Measurements from ENCODE around the gene MACROD2.

Gene MACROD2

DNA sequence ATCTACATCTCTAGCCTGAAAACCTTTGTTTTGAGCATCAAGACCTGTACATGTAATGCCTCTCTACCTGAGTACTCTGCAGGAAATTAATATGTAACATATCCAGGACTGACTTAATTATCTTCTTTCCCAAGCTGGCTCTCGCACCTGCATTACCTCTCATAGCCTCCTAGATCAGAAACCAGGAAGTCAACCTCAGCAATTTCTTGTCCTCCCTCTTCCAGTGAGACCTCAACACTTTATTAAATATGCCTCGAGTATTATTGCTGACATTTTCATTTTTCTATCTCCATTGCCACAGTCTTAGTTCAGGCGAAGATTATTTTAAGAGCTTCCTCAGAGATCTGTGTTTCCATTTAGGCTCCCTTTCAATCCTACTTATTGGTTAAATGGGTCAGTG, 69.0 kb downstream of the MACROD2 start:
- no peak for DNase-seq

DNA sequence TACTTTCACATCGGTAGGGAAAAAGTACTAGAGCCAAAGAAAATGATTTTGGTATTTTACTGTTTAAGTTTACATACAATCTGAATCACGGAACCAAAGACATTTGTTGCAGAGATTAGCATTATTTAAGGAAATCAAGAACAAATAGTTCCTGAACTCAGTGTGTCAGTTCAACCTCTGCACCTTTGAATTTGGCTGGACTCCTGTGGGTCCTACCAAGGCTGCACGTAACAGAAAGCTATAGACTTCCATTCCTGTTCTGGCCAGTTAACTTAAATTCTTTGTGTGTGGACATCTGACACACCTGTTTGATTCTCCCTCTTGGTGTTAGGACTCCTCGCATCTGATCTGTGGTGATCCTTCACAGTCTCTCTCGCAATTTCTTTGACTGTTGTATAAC, 69.6 kb downstream of the MACROD2 start:
- DNase-seq = no peak

DNA sequence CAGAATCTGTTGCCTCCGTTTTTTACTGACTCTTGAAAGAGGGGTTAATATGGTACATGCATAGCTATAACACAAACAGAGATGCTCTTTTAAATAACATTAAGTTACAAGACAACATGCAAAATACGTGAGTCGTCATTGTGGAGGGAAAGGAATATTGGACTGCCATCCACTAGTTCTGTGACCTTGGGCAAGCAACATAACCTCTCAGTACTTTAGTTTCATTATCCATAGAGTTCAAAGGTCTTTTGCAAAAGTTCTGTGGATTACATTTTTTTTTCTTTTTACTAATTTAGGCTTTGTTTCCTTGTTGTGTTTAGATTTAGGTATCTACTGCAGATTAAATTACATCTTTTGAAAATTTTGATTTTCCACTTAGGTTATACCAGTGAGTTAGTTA, 70.5 kb downstream of the MACROD2 start:
- no peak for DNase-seq

DNA sequence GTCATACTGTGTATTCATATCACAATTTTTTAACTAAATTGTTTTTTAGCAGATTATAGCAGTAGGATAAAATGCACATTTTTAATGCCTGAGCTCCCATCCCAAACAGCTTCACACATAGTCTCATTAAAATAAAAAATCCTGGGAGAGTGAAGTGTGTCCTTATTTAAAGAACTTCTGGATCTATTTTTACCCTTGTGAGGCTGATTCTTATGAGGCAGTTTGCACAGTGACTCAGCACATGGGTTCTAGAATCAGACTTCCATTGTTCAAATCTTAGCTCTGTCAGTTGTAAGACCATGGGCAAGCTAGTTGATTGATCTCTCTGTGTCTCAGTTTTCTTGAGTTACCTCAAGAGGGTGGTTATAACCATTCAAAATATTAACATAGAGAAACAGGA, 72.3 kb downstream of the MACROD2 start:
- DNase-seq = no peak

DNA sequence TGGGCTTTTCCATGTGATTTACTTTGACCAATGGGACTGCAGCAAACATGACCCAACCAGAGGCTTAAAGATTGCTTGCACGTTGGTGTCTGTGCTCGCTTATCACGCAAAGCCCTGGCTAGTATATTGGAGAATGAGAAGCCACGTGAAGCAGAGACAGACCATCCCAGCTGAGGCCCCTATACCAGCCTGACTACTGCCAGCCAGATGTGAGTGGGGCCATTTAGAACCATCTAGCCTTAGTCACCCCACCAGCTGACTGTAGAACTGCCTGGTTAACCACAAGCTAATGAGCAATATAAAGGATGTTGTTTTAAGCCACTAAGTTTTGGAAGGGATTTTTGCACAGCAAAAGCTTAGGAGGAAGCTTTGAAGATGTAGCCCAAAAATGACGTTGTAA, 74.5 kb downstream of the MACROD2 start:
- no peak for DNase-seq

DNA sequence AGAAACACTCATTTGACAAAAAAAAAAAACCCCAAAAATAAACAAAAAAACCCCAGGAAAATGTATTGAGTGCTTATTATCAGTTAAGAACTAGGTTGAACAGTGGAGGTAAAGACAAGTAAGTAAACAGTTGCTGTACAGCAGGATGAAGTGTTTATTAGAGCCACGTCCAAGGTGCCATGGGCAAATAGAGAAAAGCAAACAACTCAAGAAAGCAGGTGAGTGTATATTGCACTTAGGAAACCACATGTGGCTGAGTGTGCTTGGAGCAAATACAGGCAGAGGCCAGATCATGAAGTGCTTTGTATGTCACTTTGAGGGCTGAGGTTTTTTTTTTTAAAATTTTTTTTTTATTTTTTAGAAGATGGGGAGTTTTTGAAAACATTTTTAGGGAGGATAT, 98.3 kb downstream of the MACROD2 start:
- no peak for DNase-seq

DNA sequence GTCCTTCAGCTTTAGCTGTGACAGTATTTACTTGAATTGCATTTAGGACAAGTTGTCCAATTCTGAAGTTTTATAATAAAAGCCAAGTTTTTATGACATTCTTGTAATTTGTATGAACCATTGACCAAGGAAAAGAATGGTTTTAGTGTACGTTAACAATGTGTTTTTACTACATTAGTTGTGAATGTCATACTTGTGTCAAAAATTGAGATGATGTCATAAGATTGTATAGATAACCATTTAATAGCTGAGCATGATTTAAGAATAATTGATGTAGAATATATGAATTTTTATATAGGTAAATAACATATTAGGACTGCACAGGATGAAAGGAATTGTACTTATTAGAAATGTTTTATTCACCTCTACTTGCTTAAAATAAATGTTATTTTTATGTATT, 102.9 kb downstream of the MACROD2 start:
- no peak for DNase-seq

DNA sequence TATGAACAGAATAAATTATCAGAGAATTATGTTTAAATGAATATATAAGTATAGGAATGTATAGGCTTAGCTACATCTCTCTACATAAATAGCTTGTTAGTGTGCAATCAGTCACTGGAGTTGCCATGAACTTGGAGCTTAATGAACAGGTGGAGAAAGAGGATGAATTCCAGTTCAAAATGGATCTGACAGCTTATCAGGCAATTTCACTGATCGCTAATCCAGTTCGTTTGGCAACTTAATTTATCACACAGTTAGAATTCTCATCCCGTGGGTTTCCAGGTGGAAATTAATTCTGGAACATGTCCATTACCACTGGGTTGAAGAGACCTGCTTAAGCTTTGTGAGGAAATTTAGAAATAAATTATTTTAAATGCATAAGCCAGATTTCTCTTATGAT, 118.1 kb downstream of the MACROD2 start:
- no peak for DNase-seq

DNA sequence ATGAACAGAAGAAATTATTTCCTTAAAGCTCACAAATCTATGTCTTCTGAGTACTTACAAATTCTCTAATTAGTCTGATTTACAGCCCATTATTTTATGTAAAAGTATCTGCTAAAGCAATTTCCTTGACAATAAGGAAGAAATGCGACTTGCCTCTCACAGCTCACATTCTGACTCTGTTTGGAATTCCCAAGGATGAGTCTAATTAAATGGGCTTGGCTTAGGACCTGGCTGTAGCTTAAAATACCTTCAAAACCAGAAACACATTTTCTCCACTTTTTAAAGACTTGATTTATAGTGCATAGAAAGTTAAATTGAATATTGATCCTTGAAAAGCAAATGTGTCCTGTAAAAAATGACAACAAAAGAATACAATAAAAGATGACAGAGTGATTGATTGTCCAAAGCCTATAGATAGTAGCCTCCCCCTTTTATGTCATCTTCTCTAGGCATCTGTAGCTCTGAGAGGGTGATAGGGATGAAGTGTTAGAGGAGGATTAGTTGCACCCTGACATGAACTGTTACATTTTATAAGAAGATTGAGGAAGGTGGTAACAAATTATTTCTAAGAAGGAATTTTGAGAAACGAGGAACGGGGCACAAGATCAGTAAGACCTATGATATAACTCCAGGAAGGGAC, 118.9 kb downstream of the MACROD2 start:
- no peak for DNase-seq

DNA sequence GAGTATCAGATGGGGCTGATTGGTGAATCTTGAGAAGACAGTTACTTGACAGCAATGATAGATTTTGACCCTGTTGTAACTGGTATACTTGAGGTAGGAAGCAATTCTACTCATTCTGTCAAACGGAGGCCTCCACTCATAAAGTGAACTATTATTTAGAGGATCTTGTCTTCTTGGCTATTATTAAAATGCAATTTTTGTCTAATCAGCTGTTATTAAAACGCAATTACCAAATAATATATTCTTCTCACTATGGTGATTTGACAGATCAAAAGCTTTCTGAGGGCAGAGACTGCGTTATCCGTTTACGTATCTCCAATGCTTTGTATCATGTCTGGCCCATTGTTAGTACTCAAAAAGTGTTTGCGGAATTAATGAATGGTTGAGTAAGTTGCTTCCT, 120.7 kb downstream of the MACROD2 start:
- DNase-seq = no peak

DNA sequence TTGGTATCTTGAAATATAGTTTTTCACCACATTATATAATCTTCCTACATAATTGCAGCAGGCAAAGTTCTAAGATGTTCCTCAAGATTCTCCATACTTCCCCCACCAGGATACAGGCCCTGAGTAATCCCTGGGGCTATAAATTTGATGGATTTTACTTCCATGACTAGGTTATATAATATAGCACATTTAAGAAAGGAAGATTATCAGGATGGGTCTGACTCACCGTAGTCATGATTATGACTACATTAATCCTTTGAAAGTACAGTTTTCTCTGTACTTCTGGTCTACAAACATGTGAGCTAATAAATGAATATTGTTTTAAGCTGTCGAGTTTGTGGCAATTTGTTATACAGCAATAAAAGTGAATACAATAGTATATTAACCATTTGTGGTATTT, 122.5 kb downstream of the MACROD2 start:
- DNase-seq = no peak

DNA sequence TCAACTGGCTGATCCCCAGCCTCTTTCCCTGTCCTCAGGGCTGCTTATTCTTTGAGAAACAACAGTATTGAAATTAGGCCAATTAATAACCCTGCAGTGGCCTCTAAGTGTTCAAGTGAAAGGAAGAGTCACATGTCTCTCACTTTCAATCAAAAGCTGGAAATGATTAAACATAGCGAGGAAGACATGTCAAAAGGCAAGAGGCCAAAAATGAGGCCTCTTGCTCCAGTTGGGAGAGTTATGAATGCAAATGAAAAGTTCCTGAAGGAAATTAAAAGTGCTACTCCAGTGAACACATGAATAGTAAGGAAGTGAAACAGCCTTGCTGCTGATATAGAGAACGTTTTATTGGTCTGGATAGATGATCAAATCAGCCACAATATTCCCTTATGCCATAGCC, 131.5 kb downstream of the MACROD2 start:
- no peak for DNase-seq

DNA sequence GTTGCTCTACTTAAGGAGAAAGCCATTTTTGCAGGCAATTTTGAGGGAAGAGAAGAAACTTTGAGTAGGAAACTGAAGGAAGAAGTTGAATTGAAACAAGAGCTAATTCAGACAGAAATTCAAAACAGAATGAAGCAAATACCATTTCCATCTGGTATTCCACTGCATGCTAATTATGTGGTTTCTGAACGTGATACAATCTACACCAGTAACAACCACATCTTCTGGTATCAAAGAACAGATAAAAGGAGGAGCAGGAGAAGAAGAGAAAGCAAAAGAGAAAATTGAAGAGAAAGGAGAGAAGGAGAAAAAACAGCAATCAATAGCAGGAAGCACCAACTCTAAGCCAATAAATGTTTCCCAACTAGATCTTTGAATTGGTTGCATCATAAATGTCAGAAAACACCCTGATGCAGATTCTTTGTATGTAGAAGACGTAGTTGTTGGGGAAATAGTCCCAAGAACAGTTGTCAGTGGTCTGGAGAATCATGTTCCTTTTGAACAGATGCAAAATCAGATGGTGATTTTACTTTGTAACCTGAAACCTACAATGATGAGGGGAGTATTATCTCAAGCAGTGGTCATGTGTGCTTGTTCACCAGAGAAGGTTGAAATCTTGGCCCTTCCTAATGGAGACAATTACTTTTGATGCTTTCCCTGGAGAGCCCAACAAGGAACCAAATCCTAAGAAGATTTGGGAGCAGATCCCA, 132.4 kb downstream of the MACROD2 start:
- no peak for DNase-seq

DNA sequence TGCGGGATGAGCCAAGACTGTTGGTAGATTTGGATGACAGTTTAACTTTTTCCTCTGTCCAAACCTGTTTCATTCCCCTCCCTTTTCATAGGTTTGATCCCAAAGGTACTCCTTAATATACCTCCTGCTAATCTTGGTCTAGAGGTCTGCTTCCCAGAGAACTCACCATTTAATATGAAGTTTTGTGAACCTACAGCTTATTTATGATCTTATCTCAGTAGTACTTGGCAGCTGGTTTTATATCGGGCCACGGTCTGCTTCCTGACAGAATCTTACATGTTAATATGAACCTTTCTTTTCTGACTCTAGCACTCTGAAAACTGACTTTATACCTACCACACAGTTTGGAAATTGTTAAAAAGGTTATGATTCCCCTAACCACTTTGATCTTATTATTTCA, 138.7 kb downstream of the MACROD2 start:
- DNase-seq = no peak

DNA sequence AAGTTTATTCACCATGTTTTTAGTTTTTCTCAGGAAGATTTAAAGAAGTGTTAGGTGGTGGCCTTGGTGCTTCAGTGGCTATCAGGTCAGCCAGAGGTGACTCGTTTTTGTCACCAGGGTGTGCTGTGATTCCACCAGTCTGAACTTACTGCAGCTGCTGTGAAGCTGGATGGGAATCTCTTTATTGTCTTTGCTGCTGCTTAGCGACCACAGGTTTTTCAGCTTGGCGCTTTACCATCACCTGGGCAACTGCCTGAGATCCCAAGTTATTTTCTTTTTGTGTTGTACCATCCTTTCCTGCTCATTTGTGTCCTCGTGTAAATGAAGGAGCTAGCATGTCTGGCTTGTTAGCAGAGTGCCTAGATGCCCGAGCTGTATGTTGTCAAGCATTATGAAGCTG, 146.9 kb downstream of the MACROD2 start:
- peak; percentile 30 for DNase-seq

DNA sequence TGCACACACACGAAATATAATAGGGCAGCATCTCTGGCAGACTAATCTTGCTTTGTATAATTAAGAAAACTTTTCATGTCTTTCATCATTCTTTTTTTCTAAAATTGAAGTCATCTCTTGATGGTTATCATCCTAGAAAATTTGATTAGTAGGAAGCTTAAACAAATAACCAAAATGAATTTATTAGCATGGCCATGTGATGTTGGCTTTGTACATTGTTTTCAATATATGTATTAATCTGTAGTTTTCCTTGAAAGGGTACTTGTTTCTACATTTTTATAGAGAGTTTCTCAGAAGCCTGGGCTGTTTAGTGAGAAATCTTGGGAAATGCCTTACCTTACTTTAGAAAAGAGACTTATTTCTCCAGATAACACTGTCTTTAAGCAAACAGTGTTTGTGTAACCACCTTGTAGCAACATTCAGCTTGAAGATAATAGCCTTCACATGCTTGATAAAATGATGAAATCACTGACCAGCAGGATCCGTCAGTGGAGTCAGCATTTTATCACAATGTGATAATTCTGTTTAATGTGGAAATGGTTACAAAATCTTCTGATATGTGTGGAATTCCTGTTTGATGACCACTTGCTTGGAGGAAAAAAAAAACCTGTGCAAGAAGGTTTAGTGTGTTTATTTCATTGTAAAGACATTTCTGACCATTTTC, 147.8 kb downstream of the MACROD2 start:
- no peak for DNase-seq

DNA sequence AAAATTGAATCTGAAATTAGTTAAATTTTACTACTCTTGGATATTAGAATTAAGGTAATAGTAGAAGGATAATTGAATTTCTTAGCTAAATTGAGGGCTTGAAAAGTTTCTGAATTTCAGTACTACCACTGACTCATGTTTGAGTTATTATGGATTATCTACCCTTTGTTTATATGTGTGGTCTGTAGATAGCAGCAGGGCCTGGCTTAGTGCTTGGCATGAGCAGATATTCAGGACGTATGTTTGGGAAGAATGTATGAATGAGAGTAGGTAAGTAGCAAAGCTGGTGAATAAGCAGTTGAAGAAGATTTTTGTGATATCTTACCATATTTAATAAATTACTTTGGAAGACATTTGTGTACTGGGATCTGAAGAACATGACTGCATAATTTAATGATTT, 152.7 kb downstream of the MACROD2 start:
- no peak for DNase-seq

DNA sequence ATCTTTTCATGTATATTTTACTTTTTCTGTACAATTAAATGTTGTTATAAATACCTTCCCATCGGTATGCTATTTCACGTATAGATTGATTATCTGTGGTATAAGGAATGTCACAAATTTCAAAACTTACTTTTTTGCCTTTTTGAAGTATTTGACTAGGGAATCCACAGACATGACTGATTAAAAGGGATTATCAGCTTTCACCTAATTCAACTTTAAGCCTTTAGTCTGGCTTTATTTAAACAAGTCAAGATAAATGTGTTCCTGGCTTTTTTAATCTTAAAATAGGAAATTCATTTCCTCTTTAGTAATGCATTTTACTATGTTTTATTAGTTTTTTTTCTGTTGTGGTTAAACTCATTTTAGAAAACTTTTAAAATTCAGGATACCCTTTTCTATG, 160.0 kb downstream of the MACROD2 start:
- no peak for DNase-seq

DNA sequence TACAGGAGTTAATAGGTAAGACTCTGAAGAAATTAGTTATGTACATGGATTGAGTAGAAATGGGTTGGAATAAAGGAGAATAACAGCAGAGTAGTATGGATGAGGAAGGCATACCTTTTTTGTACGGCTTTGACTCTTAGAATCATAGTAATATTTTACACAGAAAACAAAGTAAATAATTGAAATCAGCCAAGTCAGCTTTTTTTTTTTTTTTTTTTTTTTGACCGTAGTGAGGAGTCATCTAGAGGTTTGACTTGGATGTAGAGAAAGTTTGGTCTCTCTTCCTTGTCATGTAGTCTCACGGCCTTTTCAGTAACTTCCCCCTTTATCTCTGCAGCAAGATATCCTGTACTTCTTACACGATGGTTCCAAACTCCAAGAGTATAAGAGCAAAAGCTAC, 183.2 kb downstream of the MACROD2 start:
- DNase-seq = no peak

DNA sequence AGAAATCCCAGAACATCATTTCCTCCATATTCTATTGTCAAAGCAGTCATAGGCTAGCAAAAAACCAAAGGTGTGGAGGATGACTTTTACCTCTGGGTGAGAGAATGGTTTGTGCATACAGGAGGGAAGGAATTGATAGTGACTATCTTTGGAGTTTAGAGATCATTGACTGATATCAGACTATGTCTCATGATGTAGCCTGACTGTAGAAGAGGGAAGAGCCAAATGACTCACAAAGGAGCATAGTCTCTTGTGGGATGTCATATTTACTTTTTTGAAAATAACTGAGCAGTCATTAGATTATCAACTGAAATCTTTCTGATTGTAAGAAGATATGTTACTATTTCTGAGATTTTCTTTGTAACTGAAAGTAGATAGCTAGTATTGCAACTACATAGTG, 183.6 kb downstream of the MACROD2 start:
- no peak for DNase-seq

DNA sequence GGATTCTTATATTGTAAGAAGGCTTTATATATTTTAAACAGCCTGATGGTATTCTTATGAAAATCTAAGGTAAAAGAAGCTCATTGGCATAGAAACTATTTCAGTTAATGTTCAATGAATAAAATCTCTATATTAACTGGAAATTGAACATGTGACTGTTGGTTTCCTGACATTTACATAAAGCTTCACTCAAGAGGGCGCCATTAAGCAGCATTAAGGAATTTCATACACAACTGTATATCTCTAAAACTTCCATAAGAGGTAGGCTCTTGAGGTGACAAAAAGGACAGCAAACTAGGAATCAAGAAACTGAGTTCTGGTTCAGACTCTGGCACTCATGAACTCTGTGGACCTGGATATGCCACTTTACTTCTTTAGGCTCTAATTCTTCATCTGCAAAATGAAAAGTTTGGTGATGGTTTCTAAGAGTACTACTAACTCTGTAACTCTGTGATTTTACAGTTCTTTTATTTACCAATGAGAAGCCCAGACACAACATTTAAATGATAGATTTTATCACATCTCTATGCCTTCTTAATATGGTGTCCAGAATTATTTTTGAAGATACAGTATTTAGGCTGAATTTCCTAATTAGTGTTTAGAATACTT, 194.6 kb downstream of the MACROD2 start:
- DNase-seq = peak; percentile 0

DNA sequence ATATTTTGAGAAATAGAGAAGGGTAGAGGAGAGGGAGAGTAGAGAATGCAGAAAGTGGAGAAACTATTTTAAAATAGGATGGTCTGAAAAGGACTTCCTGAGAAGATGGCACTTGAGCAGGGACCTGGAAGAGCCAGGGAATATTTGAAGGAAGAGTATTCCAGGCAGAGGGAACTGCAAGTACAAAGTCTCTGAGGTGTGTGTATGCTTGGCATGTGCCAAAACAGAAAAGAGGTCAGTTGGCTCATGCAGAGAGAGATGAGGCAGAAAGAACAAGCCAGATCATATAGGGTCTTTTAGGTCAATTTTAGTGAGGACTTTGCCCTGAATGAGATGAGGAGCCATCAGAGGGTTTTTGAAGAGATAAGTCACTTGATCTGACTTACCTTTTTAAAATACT, 196.2 kb downstream of the MACROD2 start:
- no peak for DNase-seq

DNA sequence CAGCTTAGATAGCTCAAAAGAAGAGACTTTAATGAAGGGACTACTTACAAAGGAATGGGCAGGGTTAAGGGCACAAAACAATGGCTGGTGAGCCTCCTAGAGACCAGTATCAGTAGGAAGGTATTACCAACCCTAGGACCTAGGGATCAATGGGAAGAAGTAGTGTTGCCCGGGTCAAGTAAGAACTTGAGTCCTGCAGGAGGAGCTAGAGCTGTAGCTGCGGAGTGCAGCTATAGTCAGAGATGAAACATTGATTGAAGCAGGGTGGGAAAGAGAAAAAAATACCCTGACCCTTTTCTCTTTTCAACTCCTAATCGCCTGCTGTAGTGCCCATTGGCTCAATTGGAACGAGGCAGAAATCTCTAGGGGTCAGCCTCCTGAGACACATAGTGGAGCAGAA, 198.1 kb downstream of the MACROD2 start:
- no peak for DNase-seq

DNA sequence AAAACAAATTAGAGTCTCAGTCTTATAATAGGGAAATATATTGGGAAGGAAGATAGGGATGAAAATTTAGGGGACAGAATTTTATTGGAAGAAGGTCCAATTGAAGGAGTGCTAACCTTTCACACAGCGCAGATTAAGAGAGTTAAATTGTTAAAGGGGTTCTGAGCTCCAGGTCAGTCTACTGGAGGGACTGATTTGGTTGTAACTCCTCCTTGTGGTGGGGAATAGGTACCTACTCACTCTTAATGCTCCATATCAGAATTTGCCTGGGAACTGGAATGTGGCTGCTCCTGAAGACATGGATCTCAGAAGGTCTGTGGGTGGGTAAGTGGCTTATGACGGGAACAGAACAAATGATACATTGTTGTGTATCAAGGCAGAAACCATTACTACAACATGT, 198.6 kb downstream of the MACROD2 start:
- no peak for DNase-seq

Data from NCI-H2107 (cell line).